Hematopoietic multipotent progenitor cell treated with erythropoietin and hydrocortisone succinate and interleukin-3 and kit ligand, for 8 days (in vitro differentiated cells): ENCODE data around the gene SMIM14.
"Not testable (repeated sequence)": the region's sequence is repeated elsewhere in the genome, so short reads cannot be mapped to it uniquely, and the experiment has no call there.

Source experiments
- DNase-seq: peaks from one replicate; pipeline ENCODE4 v3.0.0-alpha.2; 2015

SMIM14 gene

GRCh38 chr4:39638354-39639239 lies at the start of gene SMIM14:
Gene SMIM14, minus strand, starts transcription at chr4:39638865. Its CDS starts 33,720 bp downstream, at chr4:39605145.
- peak; percentile 89 for DNase-seq

DNA sequence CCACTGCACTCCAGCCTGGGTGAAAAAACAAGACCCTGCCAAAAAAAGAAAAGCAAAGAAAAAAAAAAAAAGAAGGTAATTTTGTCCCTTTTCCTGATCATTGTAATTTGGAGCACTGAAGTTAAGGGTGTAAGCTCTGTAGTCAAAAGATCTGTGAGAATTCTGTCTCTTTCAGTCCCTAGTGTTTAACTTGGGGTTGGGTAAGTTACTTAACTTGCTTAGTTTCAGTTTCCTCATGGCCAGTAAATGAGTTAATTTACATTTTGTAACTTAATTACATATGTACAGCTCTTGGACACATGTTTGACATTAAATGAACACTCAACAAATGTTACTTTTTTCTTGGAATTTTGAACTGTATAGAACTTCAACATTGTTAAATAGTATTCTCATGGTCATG lies 48.3 kb upstream of the SMIM14 start:
- DNase-seq, result no peak

GRCh38 chr4:39685990-39686389 lies 47.3 kb upstream of the SMIM14 start:
- no peak for DNase-seq

GRCh38 chr4:39682138-39682537 lies 43.5 kb upstream of the SMIM14 start:
- DNase-seq, result no peak

- DNase-seq, result not testable (repeated sequence)
These were observed 42.3 kb upstream of the SMIM14 start for GRCh38 chr4:39681003-39681402.

- DNase-seq, result not testable (repeated sequence)
These were observed 37.0 kb upstream of the SMIM14 start for GRCh38 chr4:39675681-39676080.

GRCh38 chr4:39670296-39670695 lies 31.6 kb upstream of the SMIM14 start:
- DNase-seq, result not testable (repeated sequence)

DNA sequence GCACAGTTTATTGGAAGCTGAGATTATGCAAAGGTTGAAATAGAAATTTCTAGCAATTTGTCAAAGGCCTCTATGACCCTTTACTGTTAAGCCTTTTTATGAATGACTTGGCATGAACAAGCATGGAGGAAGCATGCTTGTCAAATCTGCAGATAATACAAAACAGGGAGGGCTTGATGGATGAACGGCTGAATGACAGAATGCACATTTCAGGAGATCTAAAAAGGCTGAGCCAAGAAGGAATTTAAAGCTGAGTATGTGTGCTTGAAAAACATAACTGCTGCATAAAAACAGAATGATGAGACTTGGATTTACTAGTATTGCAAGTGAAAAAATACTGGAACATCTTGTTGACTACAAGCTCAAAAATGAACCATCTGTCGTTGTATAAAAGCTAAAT lies 30.2 kb upstream of the SMIM14 start:
- no peak for DNase-seq

DNA sequence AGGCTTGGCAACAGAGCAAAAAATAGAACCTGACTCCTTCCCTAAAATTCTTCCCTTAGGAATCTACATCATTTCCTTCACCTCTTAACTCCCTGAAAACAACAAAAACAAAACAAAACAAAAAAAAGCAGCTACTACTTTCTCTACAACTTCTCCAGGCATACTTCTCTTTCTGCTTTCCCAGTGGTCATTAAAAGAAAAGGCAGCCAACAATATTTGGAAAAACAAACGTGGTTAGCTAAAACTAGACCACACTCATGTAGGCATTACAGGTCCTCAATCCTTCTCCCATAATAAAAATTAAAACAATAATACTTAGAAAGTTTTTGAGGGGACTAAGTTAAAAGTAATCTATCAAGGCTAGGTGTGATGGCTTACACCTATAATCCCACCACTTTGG lies 29.0 kb upstream of the SMIM14 start:
- DNase-seq, result no peak

GRCh38 chr4:39664828-39665731 lies 26.4 kb upstream of the SMIM14 start:
- no peak for DNase-seq

- DNase-seq, result no peak
These were observed 24.0 kb upstream of the SMIM14 start for GRCh38 chr4:39662683-39663082.

DNA sequence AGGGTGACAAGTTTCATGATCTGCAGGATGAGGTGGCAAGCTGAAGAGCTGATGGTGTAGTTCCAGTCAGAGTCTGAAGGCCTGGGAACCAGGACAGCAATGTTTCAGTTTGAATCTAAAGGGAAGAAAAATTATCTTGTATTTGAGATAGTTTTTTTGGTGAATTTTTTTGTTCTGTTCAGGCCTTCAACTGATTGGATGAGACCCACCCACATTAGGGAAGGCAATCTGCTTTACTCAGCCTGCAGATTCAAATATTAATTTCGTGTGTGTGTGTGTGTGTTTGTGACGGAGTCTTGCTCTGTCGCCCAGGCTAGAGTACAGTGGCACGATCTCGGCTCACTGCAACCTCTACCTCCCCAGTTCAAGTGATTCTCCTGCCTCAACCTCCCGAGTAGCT lies 22.1 kb upstream of the SMIM14 start:
- no peak for DNase-seq

GRCh38 chr4:39660045-39660444 lies 21.4 kb upstream of the SMIM14 start:
- no peak for DNase-seq

DNA sequence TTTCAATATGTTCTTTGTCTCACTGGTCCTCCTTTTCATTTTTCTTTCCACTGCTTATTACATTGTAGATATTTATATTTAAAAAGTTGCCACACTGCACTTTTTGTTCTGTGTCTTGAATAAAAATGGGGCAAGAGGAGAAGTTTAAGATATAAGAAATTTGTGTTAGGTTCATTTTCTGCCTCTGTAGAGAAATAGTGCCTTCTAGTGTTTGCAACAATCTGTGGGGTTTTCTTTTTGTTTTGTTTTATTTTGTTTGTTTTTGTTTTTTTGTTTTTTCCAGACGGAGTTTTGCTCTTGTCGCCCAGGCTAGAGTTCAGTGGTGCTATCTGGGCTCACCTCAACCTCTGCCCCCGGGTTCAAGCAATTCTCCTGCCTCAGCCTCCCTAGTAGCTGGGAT lies 20.1 kb upstream of the SMIM14 start:
- no peak for DNase-seq

- DNase-seq, result no peak
These were observed 18.8 kb upstream of the SMIM14 start for GRCh38 chr4:39657465-39657864.

DNA sequence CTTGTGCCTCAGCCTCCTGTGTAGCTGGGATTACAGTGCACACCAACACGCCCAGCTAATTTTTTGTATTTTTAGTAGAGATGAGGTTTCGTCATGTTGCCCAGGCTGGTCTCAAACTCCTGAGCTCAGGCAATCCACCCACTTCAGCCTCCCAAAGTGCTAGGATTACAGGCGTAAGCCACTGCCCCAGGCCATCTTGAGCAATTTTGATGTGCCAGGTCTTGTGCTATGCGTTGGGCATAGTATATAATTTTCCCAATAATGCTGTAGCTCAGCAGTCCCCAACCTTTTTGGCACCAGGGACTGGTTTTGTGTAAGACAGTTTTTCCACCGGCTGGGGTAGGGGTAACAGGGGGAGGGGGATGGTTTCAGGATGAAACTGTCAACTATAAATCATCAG lies 18.0 kb upstream of the SMIM14 start:
- DNase-seq, result not testable (repeated sequence)

DNA sequence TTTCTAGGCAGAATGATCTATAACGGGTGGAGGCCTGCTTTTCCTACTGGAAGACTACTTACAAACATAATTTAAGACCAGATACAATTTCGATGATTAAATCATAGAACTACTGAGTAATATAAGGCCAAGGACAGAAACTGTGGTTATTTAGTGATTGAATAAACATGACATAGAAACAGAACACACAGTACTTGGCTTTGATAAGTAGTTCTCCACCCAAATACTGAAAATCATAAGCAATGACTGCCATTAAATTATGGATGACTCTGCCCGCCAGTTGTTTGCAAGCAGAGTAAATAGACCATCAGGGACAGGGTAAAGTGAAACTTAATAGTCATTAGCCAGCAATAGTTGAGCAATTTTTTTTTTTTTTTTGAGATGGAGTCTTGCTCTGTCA lies 17.2 kb upstream of the SMIM14 start:
- DNase-seq, result no peak

GRCh38 chr4:39655211-39655610 lies 16.5 kb upstream of the SMIM14 start:
- no peak for DNase-seq

DNA sequence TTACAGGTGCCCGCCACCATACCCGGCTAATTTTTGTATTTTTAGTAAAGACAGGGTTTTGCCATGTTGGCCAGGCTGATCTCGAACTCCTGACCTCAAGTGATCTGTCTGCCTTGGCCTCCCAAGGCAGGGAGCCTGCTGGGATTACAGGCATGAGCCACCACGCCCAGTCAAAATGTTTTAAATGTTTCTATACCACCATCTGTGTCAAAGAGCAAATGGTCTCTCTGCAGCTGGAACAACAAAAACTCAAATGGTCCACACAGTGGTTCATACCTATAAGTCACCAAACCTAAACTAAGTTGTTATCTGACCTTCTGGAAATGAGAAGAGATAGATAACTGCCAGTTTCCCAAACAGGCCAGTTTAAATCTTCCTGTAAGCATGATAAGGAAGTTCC lies 12.9 kb upstream of the SMIM14 start:
- DNase-seq, result not testable (repeated sequence)

- DNase-seq, result no peak
These were observed 11.1 kb upstream of the SMIM14 start for GRCh38 chr4:39649639-39650265.

- no peak for DNase-seq
These were observed 10.3 kb upstream of the SMIM14 start for GRCh38 chr4:39648827-39649558.

DNA sequence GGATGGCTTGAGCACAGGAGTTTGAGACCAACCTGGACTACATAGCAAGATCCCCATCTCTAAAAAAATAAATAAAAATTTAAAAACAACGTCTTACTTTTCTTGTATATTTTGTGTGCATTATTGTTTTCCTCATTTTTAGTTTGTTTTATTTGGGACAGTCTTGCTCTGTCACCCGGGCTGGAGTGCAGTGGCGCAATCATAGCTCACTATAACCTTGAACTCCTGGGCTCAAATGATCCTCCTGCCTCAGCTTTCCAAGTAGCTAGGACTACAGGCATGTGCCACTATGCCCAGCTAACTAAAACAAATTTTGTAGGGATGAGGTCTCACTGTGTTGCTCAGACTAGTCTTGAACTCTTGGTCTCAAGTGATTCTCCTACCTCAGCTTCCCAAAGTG lies 9.5 kb upstream of the SMIM14 start:
- DNase-seq, result no peak
